Heart left ventricle (tissue), 16 donors: ENCODE results near the gene HAUS2. TPM values are rescaled to one million over a fixed set of nuclear protein-coding genes. Genes with fewer than 3 reads are reported as not detected.

Experiments
- ATAC-seq, 4 donors: fragments of 200-7000 bp; cut with Tn5 transposase; one replicate each; pipeline ENCODE4 v1.9.1; 2020 to 2022; ENCODE audit warnings: moderate library complexity in 4 of 4, mild to moderate bottlenecking in 3 of 4, moderate number of reproducible peaks in 1 of 4
- DNase-seq, 5 donors: peaks; one replicate each; pipeline ENCODE4 v3.0.0-alpha.2; 2020
- H3K27ac ChIP-seq, 12 donors: fragments of 200-600 bp; sonication (generic) in 4 of 12; one replicate each; pipeline versions ENCODE4 v1.5.0 to v1.8.0; 2016 to 2022; ENCODE audit warnings: mild to moderate bottlenecking in 2 of 12
- H3K27me3 ChIP-seq, 9 donors: fragments of 200-600 bp; sonication (generic) in 2 of 9; one replicate each; pipeline versions ENCODE4 v1.5.1 to v1.8.0; 2016 to 2022; ENCODE audit warnings: mild to moderate bottlenecking in 3 of 9
- H3K36me3 ChIP-seq, 9 donors: fragments of 200-600 bp; sonication (generic) in 2 of 9; one replicate each; pipeline versions ENCODE4 v1.5.0 to v1.8.0; 2018 to 2022; ENCODE audit warnings: mild to moderate bottlenecking in 2 of 9
- H3K4me1 ChIP-seq, 12 donors: fragments of 200-600 bp; sonication (generic) in 4 of 12; one replicate each; pipeline versions ENCODE4 v1.5.0 to v1.8.0; 2016 to 2022; ENCODE audit warnings: mild to moderate bottlenecking in 3 of 12
- H3K4me3 ChIP-seq, 12 donors: fragments of 200-600 bp; sonication (generic) in 4 of 12; one replicate each; pipeline versions ENCODE4 v1.5.0 to v1.8.0; 2017 to 2022; ENCODE audit warnings: mild to moderate bottlenecking in 9 of 12, moderate library complexity in 4 of 12
- H3K9me3 ChIP-seq, 12 donors: fragments of 200-600 bp; sonication (generic) in 4 of 12; one replicate each; pipeline versions ENCODE4 v1.5.0 to v1.8.0; 2016 to 2022; ENCODE audit warnings: mild to moderate bottlenecking in 1 of 12
- CTCF ChIP-seq, 12 donors: fragments of 200-600 bp; sonication (generic) in 4 of 12; IDR thresholded peaks; one replicate each; pipeline versions ENCODE4 v1.5.0 to v1.8.0; 2018 to 2022; ENCODE audit warnings: antibody characterized with exemption in 12 of 12, mild to moderate bottlenecking in 5 of 12
- POLR2A ChIP-seq, 2 donors: fragments of 450-650 bp; IDR thresholded peaks; one replicate each; pipeline ENCODE4 v1.6.1; 2017; ENCODE audit warnings: antibody characterized with exemption in 2 of 2, mild to moderate bottlenecking in 2 of 2, moderate library complexity in 2 of 2
- WGBS, 4 donors: extraction: QIAGEN DNeasy Blood & Tissue Kit in 2 of 4; methylation state at CpG; one replicate each; pipeline versions ENCODE4 v1.1.5 to v1.1.7; 2013 to 2018; 5-methylcytosine and 5-hydroxymethylcytosine counted together
- intact Hi-C, 10 donors: fragments of 100-400 bp; cut with DNase I; formaldehyde crosslinking; loops; one replicate each; pipeline versions ENCODE4 v1.11.1 to v1.14.2; 2022
- polyA plus RNA-seq, 2 donors: library from polyadenylated mRNA; stranded (reverse); fragments of 200-250 nt; gene quantifications; one replicate each; pipeline ENCODE4 v1.2.3, GENCODE V29; 2013
- total RNA-seq, 9 donors: library from RNA; depleted of rRNA in 2 of 9; stranded (reverse); fragments of >200 nt in 2 of 9; fragmentation: NEBNext Ultra II Directional in 3 of 9; extraction: Animal tissue kit (Norgen Biotek cat#: 25700) in 3 of 9; gene quantifications; one replicate each; pipeline versions ENCODE4 v1.1.0 to v1.2.4, GENCODE V29; 2016 to 2023
- donor health status: ischemic (EF 13 %, LVEDD 7.1; RV severe dilation, severe dysfunction).
- donor health status: healthy with polysubstance abuse.
- donor health status: DM: no; HTN: yes; CAD: no.
- donor health status: DM: no; HTN: no; CAD: no.
- donor health status: ischemic (EF 25% LVEDD 6.9; RV normal size, moderate dysfunction).
- donor health status: ischemic (EF 25% LVEDD 5.7; RV mildly dilated, moderate dysfunction).
- donor health status: healthy.
- donor health status: DM: yes; HTN: yes; CAD: no.
- donor health status: ischemic (EF 35%, LVEDD 5.7; RV mildly dilated, moderate dysfunction).
- donor health status: nonischemic (EF 11% LVEDD 7.7; RV severe dilation, severe dysfunction).
- donor health status: DM: yes; HTN: yes; CAD: no.
- donor health status: PGD.
- donor health status: ischemic (EF 29% LVEDD 5.4; RV normal size, mild dysfunction).
- donor health status: nonischemic (EF 23%, LVEDD 6.1; RV moderate dilation, normal function).

The HAUS2 gene
- total and polyA plus RNA-seq, 11 donors: 8.6 to 27.8 (median 13.7) TPM

DNA sequence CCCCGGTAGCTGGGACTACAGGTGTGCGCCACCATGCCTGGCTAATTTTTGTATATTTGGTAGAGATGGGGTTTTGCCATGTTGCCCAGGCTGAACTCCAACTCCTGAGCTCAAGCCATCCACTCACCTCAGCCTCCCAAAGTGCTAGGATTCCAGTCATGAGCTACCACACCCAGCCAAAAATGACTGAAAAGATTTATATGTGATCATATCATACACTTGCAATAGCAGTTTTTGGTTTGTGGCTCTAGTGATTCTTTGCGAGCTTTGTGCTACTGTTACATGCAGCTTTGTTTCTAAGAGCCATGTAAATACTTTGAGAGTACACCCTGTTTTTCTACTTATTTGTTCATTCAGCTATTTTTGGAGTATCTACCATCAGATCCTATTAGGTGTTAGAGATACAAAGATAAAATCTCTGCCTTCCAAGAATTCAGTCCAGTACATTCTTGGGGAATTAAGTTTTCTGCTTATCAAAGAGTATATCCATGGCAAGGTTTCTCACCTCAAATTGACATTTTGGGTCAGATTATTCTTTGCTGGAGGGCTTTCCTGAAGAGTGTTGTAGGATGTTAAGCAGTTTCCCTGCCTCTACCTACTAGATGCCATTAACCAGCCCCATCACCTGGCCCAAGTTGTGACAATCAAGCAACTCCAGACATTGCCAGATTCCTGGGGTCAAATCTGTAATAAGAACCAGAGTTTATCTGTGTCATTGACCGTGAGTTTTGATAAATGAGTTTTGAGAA lies 38.2 kb upstream of the HAUS2 start:
- 89 to 93% (median 90%) methylated on average over 4 of the region's 4 CpGs for WGBS, 4 donors
- H3K4me1 ChIP-seq: peaks cover 0 to 44% (median 27%) of the 10 kb centered on the region in 12 donors
- H3K27me3 ChIP-seq: no peaks in the 10 kb centered on the region
- H3K4me3 ChIP-seq: peak overlapping the region in 4 of 12 donors; percentile 2 to 23 (median 11)
- ATAC-seq (no peak), DNase-seq (no peak)
- intact Hi-C loops: no loop called here
- no peaks in the 10 kb centered on the region for H3K9me3 ChIP-seq
- TF ChIP-seq POLR2A (IDR thresholded peaks at IDR 0.05) (no peak), CTCF (IDR thresholded peaks at IDR 0.05) (no peak)
- H3K36me3 ChIP-seq: peaks cover 0 to 43% (median 30%) of the 10 kb centered on the region in 9 donors
- H3K27ac ChIP-seq: peak overlapping the region in 8 of 12 donors; percentile 1 to 61 (median 31)

DNA sequence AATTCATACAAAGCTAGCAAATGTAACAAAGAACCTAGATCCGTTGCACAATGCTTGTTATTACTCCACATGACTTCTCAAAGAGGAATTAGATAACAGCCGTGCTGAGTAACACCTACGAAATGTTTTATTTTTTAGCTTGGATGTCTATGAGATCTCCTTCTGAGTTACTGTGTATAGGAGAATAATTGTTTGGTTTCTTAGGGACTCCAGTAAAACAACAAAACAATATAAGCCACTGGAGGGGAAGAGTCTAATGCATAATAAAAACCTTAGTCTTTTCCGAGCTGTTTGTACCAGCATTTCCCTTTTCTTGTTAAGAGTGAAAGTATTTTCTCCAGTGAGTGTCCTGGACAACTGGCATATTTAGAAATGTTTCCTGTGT lies 37.6 kb upstream of the HAUS2 start:
- ATAC-seq: peak in 3 of 4 donors; percentile 35 to 54 (median 49)
- H3K9me3 ChIP-seq: no peaks in the 10 kb centered on the region
- H3K27me3 ChIP-seq: no peaks in the 10 kb centered on the region
- H3K4me3 ChIP-seq: peak overlapping the region in 7 of 12 donors; percentile 2 to 23 (median 9)
- peaks cover 0 to 43% (median 27%) of the 10 kb centered on the region in 12 donors for H3K4me1 ChIP-seq
- DNase-seq: no peak
- peak overlapping the region in 9 of 12 donors; percentile 1 to 61 (median 35) for H3K27ac ChIP-seq
- peaks cover 0 to 48% (median 35%) of the 10 kb centered on the region in 9 donors for H3K36me3 ChIP-seq
- 37 to 49% (median 40%) methylated on average over 4 of the region's 4 CpGs for WGBS, 4 donors
- intact Hi-C loops: no loop called here
- no peak for TF ChIP-seq CTCF (IDR thresholded peaks at IDR 0.05)
- no peak for TF ChIP-seq POLR2A (IDR thresholded peaks at IDR 0.05)

DNA sequence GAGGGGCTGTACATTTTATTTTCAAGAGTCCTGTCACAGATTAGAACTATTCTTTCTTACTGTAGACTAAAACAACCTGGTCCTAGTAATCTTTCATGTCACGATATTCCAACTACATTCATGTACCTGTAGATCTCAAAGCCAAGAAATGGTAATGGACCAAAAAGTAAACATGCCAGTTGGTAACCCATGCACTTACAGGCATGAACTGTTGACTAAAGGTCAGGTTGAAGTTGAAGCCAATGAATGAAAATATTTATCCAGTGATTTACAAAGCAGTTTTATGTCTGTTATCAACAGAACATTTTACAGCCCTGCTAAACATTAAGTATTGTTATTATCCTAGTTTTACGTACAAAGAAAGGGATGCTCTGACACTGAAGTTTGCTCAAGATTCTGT lies 25.3 kb upstream of the HAUS2 start:
- no peaks in the 10 kb centered on the region for H3K9me3 ChIP-seq
- H3K27me3 ChIP-seq: no peaks in the 10 kb centered on the region
- no peak overlapping the region for H3K4me3 ChIP-seq
- no peak for TF ChIP-seq CTCF (IDR thresholded peaks at IDR 0.05)
- peaks cover 0 to 94% (median 84%) of the 10 kb centered on the region in 9 donors for H3K36me3 ChIP-seq
- ATAC-seq (no peak), DNase-seq (no peak)
- no peak overlapping the region for H3K27ac ChIP-seq
- 76 to 96% (median 87%) methylated on average over 2 of the region's 2 CpGs for WGBS, 4 donors
- intact Hi-C loops: no loop called here
- no peaks in the 10 kb centered on the region for H3K4me1 ChIP-seq

- DNase-seq: no peak
- ATAC-seq: no peak
- Histone ChIP-seq H3K9me3 (no peaks in the 10 kb centered on the region), H3K27me3 (no peaks in the 10 kb centered on the region), H3K27ac (no peak overlapping the region), H3K4me1 (no peaks in the 10 kb centered on the region), H3K4me3 (no peak overlapping the region), H3K36me3 (peaks cover 0 to 95% (median 86%) of the 10 kb centered on the region in 9 donors)
- TF ChIP-seq CTCF (IDR thresholded peaks at IDR 0.05) (no peak), POLR2A (IDR thresholded peaks at IDR 0.05) (no peak)
- 94 to 98% (median 95%) methylated on average over 3 of the region's 3 CpGs for WGBS, 4 donors
- intact Hi-C loops: no loop called here
Observed at GRCh38 chr15:42528970-42529369, 19.7 kb upstream of the HAUS2 start.
